ENCODE data around the gene DLGAP1. TPM values are rescaled to one million over a fixed set of nuclear protein-coding genes. Genes with fewer than 3 reads are reported as not detected.

The DLGAP1 gene
- total and polyA plus RNA-seq, 2 of the 4 experiments (the other 2 are of a cell fraction), result under 0.01 to 0.09 TPM

GRCh38 chr18:4416976-4417375 is 38.1 kb downstream of the DLGAP1 start:
- WGBS, 2 experiments (ENCODE audit: extremely low coverage in 2 of 2, insufficient read length in 1 of 2), result no CpG with 5 or more reads among the region's 1 CpG
- H2AK9ac ChIP-seq (replicated peaks; ENCODE audit: low read depth, low read length, poor library complexity), result no peak overlapping the region
- no peak for ATAC-seq (ENCODE audit: low read depth)

More at GRCh38 chr18:4416976-4417375, 38.1 kb downstream of the DLGAP1 start:
- no peak overlapping the region for H2AK5ac ChIP-seq (ENCODE audit: low read depth, low read length)
- H3K23ac ChIP-seq (ENCODE audit: low read depth, low read length), result no peak overlapping the region
- no peak overlapping the region for H2AFZ ChIP-seq (replicated peaks; ENCODE audit: low read length, poor library complexity)
- H3K36me3 ChIP-seq (ENCODE audit: control insufficient read depth, insufficient read depth, low read length), result no peaks in the 10 kb centered on the region
- H2BK5ac ChIP-seq (ENCODE audit: low read depth, low read length, poor library complexity, severe bottlenecking), result no peak overlapping the region
- no TSS peak for BruUV-seq (replicated peaks)
- H3K14ac ChIP-seq (replicated peaks; ENCODE audit: low read depth, low read length), result no peak overlapping the region
- H3K18ac ChIP-seq (ENCODE audit: low read depth, low read length), result no peak overlapping the region
- H3K4me2 ChIP-seq (ENCODE audit: low read depth, low read length), result no peak overlapping the region
- H4K5ac ChIP-seq (ENCODE audit: low read depth, low read length), result no peak overlapping the region
- intact Hi-C loops (cut with micrococcal nuclease) (no loop called here), in situ Hi-C loops (cut with MboI; ENCODE audit: low sequenced_read_pairs) (no loop called here), dilution Hi-C loops (cut with HindIII; ENCODE audit: low sequenced_read_pairs, unreplicated experiment) (no loop called here)
- H3K9me3 ChIP-seq (ENCODE audit: control insufficient read depth, insufficient read depth, low read length), result peaks cover 4% of the 10 kb centered on the region; the same call in 1 of the 2 replicates
- no peak overlapping the region for H3K56ac ChIP-seq (ENCODE audit: extremely low read depth, insufficient read depth, low read length)
- no peak for TF ChIP-seq RFX5 (IDR thresholded peaks at IDR 0.05; ENCODE audit: low read depth, low read length)
- no peak for TF ChIP-seq USF2 (IDR thresholded peaks at IDR 0.05; ENCODE audit: low read depth, low read length)
- TF ChIP-seq MAZ (IDR thresholded peaks at IDR 0.05; ENCODE audit: borderline replicate concordance, low read depth, low read length), result no peak
- TF ChIP-seq CHD1 (IDR thresholded peaks at IDR 0.05; ENCODE audit: low read depth, low read length), result no peak
- no peak for TF ChIP-seq CTCF (conservative IDR thresholded peaks at IDR 0.05; ENCODE audit: low read depth, low read length)
- TF ChIP-seq RCOR1 (IDR thresholded peaks at IDR 0.05; ENCODE audit: insufficient replicate concordance, low read length), result no peak
- TF ChIP-seq FOS (IDR thresholded peaks at IDR 0.05; ENCODE audit: low read depth, low read length), result no peak
- no peak for TF ChIP-seq NFE2L2 (IDR thresholded peaks at IDR 0.05; ENCODE audit: low read depth, low read length)
- no peak for TF ChIP-seq ELK1 (IDR thresholded peaks at IDR 0.05; ENCODE audit: borderline replicate concordance, low read depth, low read length)
- TF ChIP-seq POLR2A (IDR thresholded peaks at IDR 0.05; ENCODE audit: low read depth, low read length), result no peak
- no peak for TF ChIP-seq RAD21 (IDR thresholded peaks at IDR 0.05; ENCODE audit: low read length)
- TF ChIP-seq CEBPB (IDR thresholded peaks at IDR 0.05; ENCODE audit: low read depth, low read length), result no peak
- no peaks in the 10 kb centered on the region for H3K79me1 ChIP-seq (ENCODE audit: low read depth in 1 of 2, low read length in 2 of 2)
- H3K9ac ChIP-seq (ENCODE audit: low read depth, low read length), result no peak overlapping the region
- H2BK15ac ChIP-seq (ENCODE audit: low read depth, low read length), result no peak overlapping the region
- no peak overlapping the region for H3K27ac ChIP-seq (ENCODE audit: insufficient read depth, low read length)
- H2BK20ac ChIP-seq (ENCODE audit: low read depth, low read length), result no peak overlapping the region
- no peak overlapping the region for H3K4ac ChIP-seq (ENCODE audit: low read depth, low read length)
- no peaks in the 10 kb centered on the region for H3K4me1 ChIP-seq (ENCODE audit: control insufficient read depth, insufficient read depth, low read length)
- H4K8ac ChIP-seq (ENCODE audit: low read depth in 2 of 2, low read length in 2 of 2), result no peak overlapping the region
- no peak for DNase-seq
- no peaks in the 10 kb centered on the region for H4K20me1 ChIP-seq (ENCODE audit: insufficient read depth, low read length)
- H3K9me1 ChIP-seq (ENCODE audit: insufficient read depth, low read length), result no peaks in the 10 kb centered on the region
- H4K91ac ChIP-seq (ENCODE audit: insufficient read depth, low read depth, low read length), result no peak overlapping the region
- POLR2A ChIA-PET (ENCODE audit: unreplicated experiment), result no interaction called here
- H2BK120ac ChIP-seq (ENCODE audit: low read depth, low read length), result no peak overlapping the region
- H3K27me3 ChIP-seq (ENCODE audit: control insufficient read depth, insufficient read depth, low read length), result no peaks in the 10 kb centered on the region
- no peak overlapping the region for H3K4me3 ChIP-seq (ENCODE audit: insufficient read depth, low read depth, low read length)
- CTCF ChIA-PET, result no interaction called here
